ENCODE measurements around the gene MED12L.

DNA sequence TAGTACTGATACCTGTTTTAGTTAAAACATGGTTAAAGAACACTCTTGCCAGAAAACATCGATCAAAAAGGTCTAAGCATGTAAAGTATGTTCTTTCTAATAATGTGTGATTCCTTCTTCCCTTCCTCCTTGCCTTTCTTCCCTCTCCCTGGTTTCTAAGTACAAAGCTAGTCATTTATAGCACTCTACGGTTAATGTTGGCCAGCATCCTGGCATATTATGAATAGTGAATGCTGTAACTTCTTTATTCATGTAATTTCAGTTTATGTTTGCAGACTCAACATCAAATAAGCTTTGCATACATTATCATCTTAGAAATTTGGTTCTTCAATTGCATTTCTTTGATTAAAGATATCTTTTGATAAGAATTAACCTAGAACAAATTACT lies 272.0 kb downstream of the MED12L start:
- TF ChIP-seq, protein P1, sequence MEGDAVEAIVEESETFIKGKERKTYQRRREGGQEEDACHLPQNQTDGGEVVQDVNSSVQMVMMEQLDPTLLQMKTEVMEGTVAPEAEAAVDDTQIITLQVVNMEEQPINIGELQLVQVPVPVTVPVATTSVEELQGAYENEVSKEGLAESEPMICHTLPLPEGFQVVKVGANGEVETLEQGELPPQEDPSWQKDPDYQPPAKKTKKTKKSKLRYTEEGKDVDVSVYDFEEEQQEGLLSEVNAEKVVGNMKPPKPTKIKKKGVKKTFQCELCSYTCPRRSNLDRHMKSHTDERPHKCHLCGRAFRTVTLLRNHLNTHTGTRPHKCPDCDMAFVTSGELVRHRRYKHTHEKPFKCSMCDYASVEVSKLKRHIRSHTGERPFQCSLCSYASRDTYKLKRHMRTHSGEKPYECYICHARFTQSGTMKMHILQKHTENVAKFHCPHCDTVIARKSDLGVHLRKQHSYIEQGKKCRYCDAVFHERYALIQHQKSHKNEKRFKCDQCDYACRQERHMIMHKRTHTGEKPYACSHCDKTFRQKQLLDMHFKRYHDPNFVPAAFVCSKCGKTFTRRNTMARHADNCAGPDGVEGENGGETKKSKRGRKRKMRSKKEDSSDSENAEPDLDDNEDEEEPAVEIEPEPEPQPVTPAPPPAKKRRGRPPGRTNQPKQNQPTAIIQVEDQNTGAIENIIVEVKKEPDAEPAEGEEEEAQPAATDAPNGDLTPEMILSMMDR (IDR thresholded peaks at IDR 0.05), result no peak
- TF ChIP-seq POLR2A (IDR thresholded peaks at IDR 0.05), result no peak
